Measurements from ENCODE around the gene PTAFR.
A peak's percentile ranks its signal among the peaks of the same experiment; 100 is the strongest.

Gene PTAFR

GRCh38 chr1:28176492-28177470, at the start of gene PTAFR:
TSS of gene PTAFR (minus strand) at chr1:28176690. CDS start at chr1:28151021, 25,669 bp downstream.
- Histone ChIP-seq H3K9me2 (replicated peaks; ENCODE audit: control insufficient read depth, low read length) (no peaks in the 10 kb centered on the region), H3K79me2 (ENCODE audit: control insufficient read depth, low read length) (no peaks in the 10 kb centered on the region), H3K27me3 (ENCODE audit: control insufficient read depth, low read length) (no peaks in the 10 kb centered on the region), H3K36me3 (ENCODE audit: control insufficient read depth, low read length) (peaks cover 4% of the 10 kb centered on the region; the same call in 1 of the 2 replicates), H3K4me1 (ENCODE audit: control insufficient read depth, low read length) (peaks cover 76% of the 10 kb centered on the region), H3K4me3 (ENCODE audit: low read length) (peak within 1 kb of the TSS; percentile 49), H4K20me1 (ENCODE audit: control insufficient read depth, insufficient read depth, low read depth, low read length) (no peaks in the 10 kb centered on the region; the same call in 1 of the 2 replicates), H3F3A (ENCODE audit: control insufficient read depth, insufficient read depth) (peaks cover 21% of the 10 kb centered on the region), H3K9me3 (ENCODE audit: control insufficient read depth, insufficient read depth, low read length) (no peaks in the 10 kb centered on the region), H3K4me2 (ENCODE audit: low read length) (peak within 1 kb of the TSS; percentile 69), H3K27ac (ENCODE audit: low read depth, low read length) (peak within 1 kb of the TSS; percentile 75)
- TF ChIP-seq EZH2phosphoT487 (IDR thresholded peaks at IDR 0.05; ENCODE audit: borderline replicate concordance, low read length): no peak
- TF ChIP-seq CTCF (IDR thresholded peaks at IDR 0.05; ENCODE audit: low read depth, low read length, poor library complexity, severe bottlenecking): no peak

GRCh38 chr1:28213315-28213714, 36.8 kb upstream of the PTAFR start:
- no peaks in the 10 kb centered on the region for H4K20me1 ChIP-seq (ENCODE audit: control insufficient read depth, insufficient read depth, low read depth, low read length)

GRCh38 chr1:28209700-28210099, 33.2 kb upstream of the PTAFR start:
- Histone ChIP-seq H3K4me1 (ENCODE audit: control insufficient read depth, low read length) (no peaks in the 10 kb centered on the region; the same call in 1 of the 2 replicates), H3K36me3 (ENCODE audit: control insufficient read depth, low read length) (peaks cover 74% of the 10 kb centered on the region)

More at GRCh38 chr1:28213315-28213714, 36.8 kb upstream of the PTAFR start:
- no peaks in the 10 kb centered on the region for H3K9me3 ChIP-seq (ENCODE audit: control insufficient read depth, insufficient read depth, low read length)
- H3K4me1 ChIP-seq (ENCODE audit: control insufficient read depth, low read length): no peaks in the 10 kb centered on the region; the same call in 1 of the 2 replicates
- peaks cover 20% of the 10 kb centered on the region for H3K79me2 ChIP-seq (ENCODE audit: control insufficient read depth, low read length)
- no peak for TF ChIP-seq CTCF (IDR thresholded peaks at IDR 0.05; ENCODE audit: low read depth, low read length, poor library complexity, severe bottlenecking)
- no peak for TF ChIP-seq EZH2phosphoT487 (IDR thresholded peaks at IDR 0.05; ENCODE audit: borderline replicate concordance, low read length)
- H3F3A ChIP-seq (ENCODE audit: control insufficient read depth, insufficient read depth): peaks cover 3% of the 10 kb centered on the region
- H3K27ac ChIP-seq (ENCODE audit: low read depth, low read length): no peak overlapping the region
- H3K27me3 ChIP-seq (ENCODE audit: control insufficient read depth, low read length): no peaks in the 10 kb centered on the region
- H3K36me3 ChIP-seq (ENCODE audit: control insufficient read depth, low read length): peaks cover 64% of the 10 kb centered on the region
- no peak overlapping the region for H3K4me3 ChIP-seq (ENCODE audit: low read length)
- no peak overlapping the region for H3K4me2 ChIP-seq (ENCODE audit: low read length)
- H3K9me2 ChIP-seq (replicated peaks; ENCODE audit: control insufficient read depth, low read length): no peaks in the 10 kb centered on the region

More at GRCh38 chr1:28209700-28210099, 33.2 kb upstream of the PTAFR start:
- Histone ChIP-seq H3K79me2 (ENCODE audit: control insufficient read depth, low read length) (peaks cover 13% of the 10 kb centered on the region), H3F3A (ENCODE audit: control insufficient read depth, insufficient read depth) (peaks cover 7% of the 10 kb centered on the region), H3K9me2 (replicated peaks; ENCODE audit: control insufficient read depth, low read length) (no peaks in the 10 kb centered on the region), H3K9me3 (ENCODE audit: control insufficient read depth, insufficient read depth, low read length) (no peaks in the 10 kb centered on the region), H3K4me3 (ENCODE audit: low read length) (no peak overlapping the region), H3K4me2 (ENCODE audit: low read length) (no peak overlapping the region), H3K27ac (ENCODE audit: low read depth, low read length) (0 out of 2 replicates have a peak overlapping the region, but pooled peaks have one; percentile 0), H4K20me1 (ENCODE audit: control insufficient read depth, insufficient read depth, low read depth, low read length) (no peaks in the 10 kb centered on the region), H3K27me3 (ENCODE audit: control insufficient read depth, low read length) (no peaks in the 10 kb centered on the region)
- TF ChIP-seq CTCF (IDR thresholded peaks at IDR 0.05; ENCODE audit: low read depth, low read length, poor library complexity, severe bottlenecking) (no peak), EZH2phosphoT487 (IDR thresholded peaks at IDR 0.05; ENCODE audit: borderline replicate concordance, low read length) (no peak)
